Caco-2 (cell line): ENCODE results near the gene FRS2. TPM values are rescaled to one million over a fixed set of nuclear protein-coding genes. Genes with fewer than 3 reads are reported as not detected.
A peak's percentile ranks its signal among the peaks of the same experiment; 100 is the strongest.
"Not testable (repeated sequence)": the region's sequence is repeated elsewhere in the genome, so short reads cannot be mapped to it uniquely, and the experiment has no call there.

ENCODE experiments used
- BruUV-seq: library from RNA; stranded (reverse); fragments of 400-500 nt; replicated peaks from 2 replicates; lab custom pipeline; 2021; lab: Mats Ljungman, UMichigan
- CTCF ChIA-PET: fragments of 300-600 bp; sonication (Branson Sonifier 250); formaldehyde crosslinking; loops from one replicate; lab custom pipeline; 2022; ENCODE audit warnings: antibody characterized with exemption; lab: Charles Lee
- POLR2A ChIA-PET: fragments of 300-600 bp; sonication (Branson Sonifier 250); formaldehyde crosslinking; loops from one replicate; lab custom pipeline; 2022; ENCODE audit warnings: antibody characterized with exemption; lab: Charles Lee
- DNase-seq, 2 experiments: peaks; one replicate each; pipeline versions ENCODE4 v3.0.0 to v3.0.0-alpha.2; 2020 to 2022
- H3K27me3 ChIP-seq: replicated peaks from 2 replicates; pipeline ENCODE4 v1.6.0; 2011; ENCODE audit warnings: low read length; ENCODE audit not compliant: control insufficient read depth, insufficient read depth
- H3K36me3 ChIP-seq: 2 replicates; pipeline ENCODE4 v1.5.1; 2011; ENCODE audit warnings: low read length; ENCODE audit not compliant: control insufficient read depth, insufficient read depth
- H3K4me1 ChIP-seq: fragments of 250-450 bp; sonication (Bioruptor Pico); 2 replicates; pipeline ENCODE4 v1.5.1; 2020; ENCODE audit warnings: mild to moderate bottlenecking
- H3K4me3 ChIP-seq: 2 replicates; pipeline ENCODE4 v1.5.1; 2011; ENCODE audit warnings: low read depth, mild to moderate bottlenecking, control low read depth, low read length
- H3K9me3 ChIP-seq: fragments of 250-450 bp; sonication (Bioruptor Pico); 2 replicates; pipeline ENCODE4 v1.5.1; 2020; ENCODE audit warnings: mild to moderate bottlenecking, moderate library complexity
- H3K27ac Mint-ChIP-seq: one replicate; pipeline ENCODE4 v1.8.0; 2022; ENCODE audit warnings: mixed read lengths; ENCODE audit not compliant: unreplicated experiment
- H3K27me3 Mint-ChIP-seq: one replicate; pipeline ENCODE4 v1.8.0; 2022; ENCODE audit warnings: mixed read lengths; ENCODE audit not compliant: insufficient read depth, unreplicated experiment
- H3K36me3 Mint-ChIP-seq: one replicate; pipeline ENCODE4 v1.8.0; 2022; ENCODE audit warnings: mild to moderate bottlenecking, mixed read lengths; ENCODE audit not compliant: insufficient read depth, unreplicated experiment
- H3K4me1 Mint-ChIP-seq: one replicate; pipeline ENCODE4 v1.8.0; 2022; ENCODE audit warnings: low read depth, mixed read lengths; ENCODE audit not compliant: unreplicated experiment
- H3K4me3 Mint-ChIP-seq: one replicate; pipeline ENCODE4 v1.8.0; 2022; ENCODE audit warnings: mild to moderate bottlenecking, moderate library complexity, mixed read lengths; ENCODE audit not compliant: unreplicated experiment
- H3K9me3 Mint-ChIP-seq: one replicate; pipeline ENCODE4 v1.8.0; 2022; ENCODE audit warnings: mixed read lengths; ENCODE audit not compliant: unreplicated experiment
- CTCF ChIP-seq, 2 experiments: fragments of 200-600 bp in 1 of 2; IDR thresholded peaks; 1 replicate in 1 of 2; 2 replicates in 1 of 2; pipeline versions ENCODE4 v1.5.1 to v1.8.0; 2011 to 2022; ENCODE audit warnings: antibody characterized with exemption in 1 of 2, control low read depth in 1 of 2, inconsistent platforms in 1 of 2, low read depth in 1 of 2, low read length in 1 of 2, mild to moderate bottlenecking in 1 of 2, moderate library complexity in 1 of 2; ENCODE audit not compliant: insufficient read depth in 1 of 2, severe bottlenecking in 1 of 2, unreplicated experiment in 1 of 2
- intact Hi-C: fragments of 100-400 bp; cut with micrococcal nuclease; formaldehyde crosslinking; loops from one replicate; pipeline ENCODE4 v1.10.0; 2022; ENCODE audit not compliant: unreplicated experiment
- total RNA-seq: library from RNA; stranded (reverse); gene quantifications from 2 replicates; pipeline ENCODE4 v1.2.3, GENCODE V29; 2022

FRS2 gene
- total RNA-seq, 1 experiment from 2014 or later: 82.3 TPM

- H3K4me3 Mint-ChIP-seq: no peak overlapping the region
- H3K9me3 Mint-ChIP-seq: no peaks in the 10 kb centered on the region
- BruUV-seq: no TSS peak
- H3K4me1 Mint-ChIP-seq: no peaks in the 10 kb centered on the region
- 0 out of 2 replicates have a peak, but pooled peaks cover 4% of the 10 kb centered on the region for H3K4me1 ChIP-seq
- H3K36me3 Mint-ChIP-seq: peaks cover 59% of the 10 kb centered on the region
- H3K27me3 Mint-ChIP-seq: no peaks in the 10 kb centered on the region
- intact Hi-C loops: no loop called here
- CTCF ChIA-PET: no interaction called here
- POLR2A ChIA-PET: no interaction called here
- no peak for TF ChIP-seq CTCF (IDR thresholded peaks at IDR 0.05; ENCODE audit: insufficient read depth in 1 of 2, low read depth in 1 of 2, low read length in 1 of 2, severe bottlenecking in 1 of 2, unreplicated experiment in 1 of 2)
- H3K36me3 ChIP-seq: peaks cover 1% of the 10 kb centered on the region
- no peak overlapping the region for H3K27ac Mint-ChIP-seq
- no peak for DNase-seq
- H3K9me3 ChIP-seq: no peaks in the 10 kb centered on the region
- H3K27me3 ChIP-seq: no peaks in the 10 kb centered on the region
- no peak overlapping the region for H3K4me3 ChIP-seq
These were observed 131.9 kb downstream of the FRS2 start for GRCh38 chr12:69601962-69602685.

- Histone ChIP-seq H3K4me1 (0 out of 2 replicates have a peak, but pooled peaks cover 4% of the 10 kb centered on the region), H3K36me3 (peaks cover 1% of the 10 kb centered on the region)
These were observed 132.8 kb downstream of the FRS2 start for GRCh38 chr12:69602954-69603353.

GRCh38 chr12:69603556-69603955, 133.4 kb downstream of the FRS2 start:
- H3K9me3 Mint-ChIP-seq, H3K9me3 ChIP-seq, CTCF ChIA-PET, H3K4me1 Mint-ChIP-seq, H3K4me3 Mint-ChIP-seq, H3K27me3 ChIP-seq, intact Hi-C loops, H3K36me3 ChIP-seq, H3K27ac Mint-ChIP-seq, H3K4me1 ChIP-seq, DNase-seq, H3K27me3 Mint-ChIP-seq, POLR2A ChIA-PET, BruUV-seq, H3K4me3 ChIP-seq: not testable (repeated sequence)
- H3K36me3 Mint-ChIP-seq: peaks cover 45% of the 10 kb centered on the region

More at GRCh38 chr12:69602954-69603353, 132.8 kb downstream of the FRS2 start:
- peaks cover 51% of the 10 kb centered on the region for H3K36me3 Mint-ChIP-seq
- H3K9me3 Mint-ChIP-seq: no peaks in the 10 kb centered on the region
- no peaks in the 10 kb centered on the region for H3K27me3 ChIP-seq
- H3K9me3 ChIP-seq: no peaks in the 10 kb centered on the region
- peak in 1 of 2 experiments; percentile 5 for TF ChIP-seq CTCF (IDR thresholded peaks at IDR 0.05; ENCODE audit: insufficient read depth in 1 of 2, low read depth in 1 of 2, low read length in 1 of 2, severe bottlenecking in 1 of 2, unreplicated experiment in 1 of 2)
- no peaks in the 10 kb centered on the region for H3K4me1 Mint-ChIP-seq
- no peaks in the 10 kb centered on the region for H3K27me3 Mint-ChIP-seq
- no peak overlapping the region for H3K27ac Mint-ChIP-seq
- H3K4me3 ChIP-seq: no peak overlapping the region
- BruUV-seq: TSS peak; percentile 1
- ChIA-PET CTCF (no interaction called here), POLR2A (no interaction called here)
- DNase-seq: no peak
- no peak overlapping the region for H3K4me3 Mint-ChIP-seq
- intact Hi-C loops: no loop called here

- H3K4me3 Mint-ChIP-seq, H3K4me1 ChIP-seq, H3K27ac Mint-ChIP-seq, BruUV-seq, intact Hi-C loops, H3K4me1 Mint-ChIP-seq, H3K27me3 ChIP-seq, H3K9me3 ChIP-seq, H3K4me3 ChIP-seq, CTCF ChIA-PET, POLR2A ChIA-PET, H3K36me3 ChIP-seq, H3K9me3 Mint-ChIP-seq, DNase-seq, H3K27me3 Mint-ChIP-seq: not testable (repeated sequence)
- peaks cover 45% of the 10 kb centered on the region for H3K36me3 Mint-ChIP-seq
These were observed 134.1 kb downstream of the FRS2 start for GRCh38 chr12:69604275-69604674.
